IMR-90 (cell line): Measurements from ENCODE around the gene CHD9. TPM values are rescaled to one million over a fixed set of nuclear protein-coding genes. Genes with fewer than 3 reads are reported as not detected.

Source experiments
- ATAC-seq: fragments of 200-7000 bp; cut with Tn5 transposase; 2 replicates; pipeline ENCODE4 v1.9.1; 2020; ENCODE audit warnings: low read depth, mild to moderate bottlenecking, moderate library complexity
- BruUV-seq: library from RNA; stranded (reverse); fragments of 400-500 nt; replicated peaks from 2 replicates; lab custom pipeline; 2021; lab: Mats Ljungman, UMichigan
- CTCF ChIA-PET: fragments of 300-600 bp; formaldehyde crosslinking; extraction: SDS; loops from one replicate; lab custom pipeline; 2021; ENCODE audit warnings: antibody characterized with exemption; lab: Yijun Ruan, JAX
- POLR2A ChIA-PET: fragments of 300-600 bp; sonication (Branson Sonifier 250); formaldehyde crosslinking; loops from one replicate; lab custom pipeline; 2022; ENCODE audit warnings: antibody characterized with exemption; ENCODE audit not compliant: unreplicated experiment; lab: Charles Lee
- DNase-seq: peaks from one replicate; pipeline ENCODE4 v3.0.0; 2013
- H2AFZ ChIP-seq: replicated peaks from 2 replicates; pipeline ENCODE3; 2013; ENCODE audit warnings: low read length, mild to moderate bottlenecking; ENCODE audit not compliant: poor library complexity
- H2AK5ac ChIP-seq: 2 replicates; pipeline ENCODE4 v1.6.1; 2013; ENCODE audit warnings: low read depth, low read length, inconsistent platforms
- H2AK9ac ChIP-seq: replicated peaks from 2 replicates; pipeline ENCODE3; 2013; ENCODE audit warnings: mild to moderate bottlenecking, low read depth, low read length, moderate library complexity; ENCODE audit not compliant: poor library complexity
- H2BK120ac ChIP-seq: 2 replicates; pipeline ENCODE4 v1.6.1; 2013; ENCODE audit warnings: low read depth, low read length, inconsistent platforms
- H2BK15ac ChIP-seq: 3 replicates; pipeline ENCODE4 v1.6.1; 2013; ENCODE audit warnings: low read depth, low read length, inconsistent platforms
- H2BK20ac ChIP-seq: 2 replicates; pipeline ENCODE4 v1.6.1; 2013; ENCODE audit warnings: low read depth, mild to moderate bottlenecking, inconsistent platforms, low read length, moderate library complexity
- H2BK5ac ChIP-seq: 2 replicates; pipeline ENCODE4 v1.6.1; 2013; ENCODE audit warnings: mild to moderate bottlenecking, low read depth, low read length, inconsistent platforms; ENCODE audit not compliant: poor library complexity, severe bottlenecking
- H3K14ac ChIP-seq: replicated peaks from 2 replicates; pipeline ENCODE4 v1.6.1; 2013; ENCODE audit warnings: low read depth, low read length, inconsistent platforms
- H3K18ac ChIP-seq: 2 replicates; pipeline ENCODE4 v1.6.1; 2013; ENCODE audit warnings: low read depth, low read length, control low read depth
- H3K23ac ChIP-seq: 2 replicates; pipeline ENCODE4 v1.6.1; 2013; ENCODE audit warnings: low read depth, low read length, inconsistent platforms
- H3K27ac ChIP-seq: 2 replicates; pipeline ENCODE4 v1.5.1; 2013; ENCODE audit warnings: mild to moderate bottlenecking, control low read depth, low read length; ENCODE audit not compliant: insufficient read depth
- H3K27me3 ChIP-seq: 2 replicates; pipeline ENCODE4 v1.6.1; 2013; ENCODE audit warnings: low read length; ENCODE audit not compliant: control insufficient read depth, insufficient read depth
- H3K36me3 ChIP-seq: 2 replicates; pipeline ENCODE4 v1.6.1; 2013; ENCODE audit warnings: low read length, mixed read lengths; ENCODE audit not compliant: control insufficient read depth, insufficient read depth
- H3K4ac ChIP-seq: 2 replicates; pipeline ENCODE4 v1.6.1; 2013; ENCODE audit warnings: low read depth, low read length, inconsistent platforms
- H3K4me1 ChIP-seq: 2 replicates; pipeline ENCODE4 v1.6.1; 2013; ENCODE audit warnings: low read length, mixed read lengths; ENCODE audit not compliant: control insufficient read depth, insufficient read depth
- H3K4me2 ChIP-seq: 2 replicates; pipeline ENCODE4 v1.6.1; 2013; ENCODE audit warnings: low read depth, mild to moderate bottlenecking, control low read depth, low read length, moderate library complexity
- H3K4me3 ChIP-seq: 2 replicates; pipeline ENCODE4 v1.5.1; 2013; ENCODE audit warnings: low read depth, mild to moderate bottlenecking, control low read depth, low read length, moderate library complexity; ENCODE audit not compliant: insufficient read depth
- H3K56ac ChIP-seq: 2 replicates; pipeline ENCODE4 v1.6.1; 2013; ENCODE audit warnings: low read length, inconsistent platforms; ENCODE audit not compliant: insufficient read depth; ENCODE audit errors: extremely low read depth
- H3K79me1 ChIP-seq, 2 experiments: 2 replicates each; pipeline ENCODE4 v1.6.1; 2013; ENCODE audit warnings: low read length in 2 of 2, inconsistent platforms in 1 of 2, low read depth in 1 of 2
- H3K9ac ChIP-seq: 2 replicates; pipeline ENCODE4 v1.6.1; 2013; ENCODE audit warnings: low read depth, low read length, control low read depth
- H3K9me1 ChIP-seq: 2 replicates; pipeline ENCODE4 v1.6.1; 2013; ENCODE audit warnings: low read length, inconsistent platforms; ENCODE audit not compliant: insufficient read depth
- H3K9me3 ChIP-seq: 2 replicates; pipeline ENCODE4 v1.6.1; 2013; ENCODE audit warnings: low read length; ENCODE audit not compliant: control insufficient read depth, insufficient read depth
- H4K20me1 ChIP-seq: 2 replicates; pipeline ENCODE4 v1.6.1; 2013; ENCODE audit warnings: low read length, inconsistent platforms; ENCODE audit not compliant: insufficient read depth
- H4K5ac ChIP-seq: 2 replicates; pipeline ENCODE4 v1.6.1; 2013; ENCODE audit warnings: mild to moderate bottlenecking, low read depth, low read length, control low read depth
- H4K8ac ChIP-seq, 2 experiments: 2 replicates each; pipeline ENCODE4 v1.6.1; 2013; ENCODE audit warnings: low read depth in 2 of 2, low read length in 2 of 2, control low read depth in 1 of 2, inconsistent platforms in 1 of 2
- H4K91ac ChIP-seq: 2 replicates; pipeline ENCODE4 v1.6.1; 2013; ENCODE audit warnings: low read depth, low read length, inconsistent platforms; ENCODE audit not compliant: insufficient read depth
- BHLHE40 ChIP-seq: fragments of 150-350 bp; IDR thresholded peaks from 2 replicates; pipeline ENCODE4 v1.6.1; 2016; ENCODE audit warnings: mild to moderate bottlenecking, low read depth, low read length
- CEBPB ChIP-seq: IDR thresholded peaks from 2 replicates; pipeline ENCODE4 v1.6.1; 2012; ENCODE audit warnings: low read depth, low read length, improper control_type of control experiment
- CHD1 ChIP-seq: IDR thresholded peaks from 2 replicates; pipeline ENCODE4 v1.6.1; 2012; ENCODE audit warnings: low read depth, low read length, improper control_type of control experiment
- MAFK ChIP-seq: IDR thresholded peaks from 2 replicates; pipeline ENCODE4 v1.6.1; 2012; ENCODE audit warnings: low read depth, low read length, improper control_type of control experiment
- MAZ ChIP-seq: IDR thresholded peaks from 2 replicates; pipeline ENCODE4 v1.6.1; 2012; ENCODE audit warnings: low read depth, mild to moderate bottlenecking, low read length, improper control_type of control experiment, moderate library complexity, borderline replicate concordance
- NFE2L2 ChIP-seq: fragments of 150-350 bp; IDR thresholded peaks from 2 replicates; pipeline ENCODE4 v1.6.1; 2016; ENCODE audit warnings: low read depth, mild to moderate bottlenecking, low read length
- POLR2A ChIP-seq: IDR thresholded peaks from 2 replicates; pipeline ENCODE4 v1.6.1; 2012; ENCODE audit warnings: mild to moderate bottlenecking, low read depth, low read length
- SMC3 ChIP-seq: fragments of 150-350 bp; IDR thresholded peaks from 2 replicates; pipeline ENCODE4 v1.6.1; 2016; ENCODE audit warnings: low read depth, mild to moderate bottlenecking, antibody characterized with exemption, low read length, moderate library complexity
- USF2 ChIP-seq: fragments of 150-350 bp; IDR thresholded peaks from 2 replicates; pipeline ENCODE4 v1.6.1; 2017; ENCODE audit warnings: mild to moderate bottlenecking, antibody characterized with exemption, low read length, low read depth
- WGBS, 2 experiments: methylation state at CpG; one replicate each; pipeline versions ENCODE4 v1.1.5 to v1.1.7; 2013; ENCODE audit warnings: missing lambda C conversion rate in 2 of 2; ENCODE audit not compliant: insufficient read length in 1 of 2; ENCODE audit errors: extremely low coverage in 2 of 2; 5-methylcytosine and 5-hydroxymethylcytosine counted together
- dilution Hi-C: fragments of 300-500 bp; cut with HindIII; formaldehyde crosslinking; loops from one replicate; pipeline ENCODE4 v1.14.3; 2018; ENCODE audit warnings: low sequenced_read_pairs; ENCODE audit not compliant: unreplicated experiment
- in situ Hi-C: fragments of 300-500 bp; cut with MboI; formaldehyde crosslinking; loops from 3 replicates; pipeline ENCODE4 v1.14.3; 2019; ENCODE audit warnings: low sequenced_read_pairs, inconsistent platforms, mixed read lengths
- intact Hi-C: fragments of 100-400 bp; cut with micrococcal nuclease; formaldehyde crosslinking; loops from 2 replicates; pipeline ENCODE4 v1.10.0; 2022
- polyA plus RNA-seq, 3 experiments: library from polyadenylated mRNA; depleted of rRNA; stranded (reverse); fragments of >200 nt; gene quantifications; 2 replicates each; pipeline ENCODE4 v1.2.3, GENCODE V29; 2012; ENCODE audit warnings: low replicate concordance in 1 of 3
- total RNA-seq: library from RNA; depleted of rRNA; stranded (reverse); fragments of >200 nt; gene quantifications from 2 replicates; pipeline ENCODE4 v1.2.3, GENCODE V29; 2012
- TF ChIP-seq, protein P1 (sequence below): fragments of 150-350 bp; IDR thresholded peaks from 2 replicates; pipeline ENCODE4 v1.6.1; 2016; ENCODE audit warnings: low read depth, mild to moderate bottlenecking, low read length, moderate library complexity, borderline replicate concordance

The CHD9 gene
- total and polyA plus RNA-seq, 2 of the 4 experiments (the other 2 are of a cell fraction), result 9.1 to 48.8 TPM

- H2AK5ac ChIP-seq, result no peak overlapping the region
- H3K18ac ChIP-seq, result no peak overlapping the region
- H4K8ac ChIP-seq, result no peak overlapping the region
- no peak overlapping the region for H4K91ac ChIP-seq
- H3K79me1 ChIP-seq, result peaks cover 24 to 40% of the 10 kb centered on the region in 2 experiments
- DNase-seq (no peak), ATAC-seq (no peak)
- peaks cover 4% of the 10 kb centered on the region; the same call in 1 of the 2 replicates for H3K36me3 ChIP-seq
- no peak overlapping the region for H3K4ac ChIP-seq
- no peak overlapping the region for H2BK20ac ChIP-seq
- H3K27me3 ChIP-seq, result no peaks in the 10 kb centered on the region
- in situ Hi-C loops, result loop anchor here (25.0 kb wide), 2 partner anchors 365 to 1185 kb away; partner anchors contain the start of gene RBL2
- H3K23ac ChIP-seq, result 0 out of 2 replicates have a peak overlapping the region, but pooled peaks have one; percentile 65
- intact Hi-C loops, result no loop called here
- no peak overlapping the region for H2BK120ac ChIP-seq
- dilution Hi-C loops, result no loop called here
- TF ChIP-seq CEBPB (no peak), USF2 (no peak), BHLHE40 (no peak), SMC3 (no peak), NFE2L2 (no peak), POLR2A (no peak), MAFK (no peak), MAZ (no peak), CHD1 (no peak)
- TF ChIP-seq, protein P1, sequence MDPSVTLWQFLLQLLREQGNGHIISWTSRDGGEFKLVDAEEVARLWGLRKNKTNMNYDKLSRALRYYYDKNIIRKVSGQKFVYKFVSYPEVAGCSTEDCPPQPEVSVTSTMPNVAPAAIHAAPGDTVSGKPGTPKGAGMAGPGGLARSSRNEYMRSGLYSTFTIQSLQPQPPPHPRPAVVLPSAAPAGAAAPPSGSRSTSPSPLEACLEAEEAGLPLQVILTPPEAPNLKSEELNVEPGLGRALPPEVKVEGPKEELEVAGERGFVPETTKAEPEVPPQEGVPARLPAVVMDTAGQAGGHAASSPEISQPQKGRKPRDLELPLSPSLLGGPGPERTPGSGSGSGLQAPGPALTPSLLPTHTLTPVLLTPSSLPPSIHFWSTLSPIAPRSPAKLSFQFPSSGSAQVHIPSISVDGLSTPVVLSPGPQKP, result no peak
- ChIA-PET POLR2A (no interaction called here), CTCF (interaction anchor here (0.7 kb wide), 1 partner anchor 63 kb away, joined by 4 read pairs; no protein-coding TSS in a partner anchor)
- H3K9me1 ChIP-seq, result peaks cover 8% of the 10 kb centered on the region; the same call in 1 of the 2 replicates
- no peak overlapping the region for H3K9ac ChIP-seq
- no TSS peak for BruUV-seq
- 75% methylated on average over 1 of the region's 6 CpGs; no CpG with 5 or more reads in 1 of the 2 experiments for WGBS, 2 experiments
- H2AK9ac ChIP-seq, result no peak overlapping the region
- no peak overlapping the region for H3K4me2 ChIP-seq
- H4K5ac ChIP-seq, result no peak overlapping the region
- no peak overlapping the region for H3K4me3 ChIP-seq
- H3K27ac ChIP-seq, result no peak overlapping the region
- no peaks in the 10 kb centered on the region; the same call in 1 of the 2 replicates for H3K4me1 ChIP-seq
- H3K9me3 ChIP-seq, result no peaks in the 10 kb centered on the region
- H4K20me1 ChIP-seq, result no peaks in the 10 kb centered on the region; the same call in 1 of the 2 replicates
- H2BK15ac ChIP-seq, result no peak overlapping the region
- H2AFZ ChIP-seq, result no peak overlapping the region
- no peak overlapping the region for H3K56ac ChIP-seq
- no peak overlapping the region for H2BK5ac ChIP-seq
- no peak overlapping the region for H3K14ac ChIP-seq
These were observed 17.0 kb downstream of the CHD9 start for GRCh38 chr16:53071748-53072301.
